HTERT RPE-1 (cell line): ENCODE data around the gene OLFML2B.

Source experiments
- in situ Hi-C: fragments of 300-500 bp; cut with MboI; formaldehyde crosslinking; loops from 4 replicates; pipeline ENCODE4 v1.14.3; 2020; ENCODE audit warnings: low sequenced_read_pairs

Gene OLFML2B

DNA sequence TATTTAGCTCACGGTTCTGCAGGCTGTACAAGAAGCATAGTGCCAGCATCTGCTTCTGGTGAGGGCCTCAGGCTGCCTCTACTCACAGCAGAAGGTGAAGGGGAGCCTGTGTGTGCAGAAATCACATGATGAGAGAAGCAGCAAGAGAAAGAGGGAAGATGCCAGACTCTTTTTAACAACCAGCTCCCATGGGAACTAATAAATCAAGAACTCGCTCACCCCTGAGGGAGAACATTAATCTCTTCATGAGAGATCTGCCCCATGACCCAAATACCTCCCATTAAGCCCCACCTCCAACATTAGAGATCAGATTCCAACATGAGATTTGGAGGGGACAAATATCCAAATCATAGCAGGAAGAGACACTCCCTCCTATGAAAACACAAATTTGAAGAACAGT is 74.1 kb downstream of the OLFML2B start:
- in situ Hi-C loops = no loop called here

DNA sequence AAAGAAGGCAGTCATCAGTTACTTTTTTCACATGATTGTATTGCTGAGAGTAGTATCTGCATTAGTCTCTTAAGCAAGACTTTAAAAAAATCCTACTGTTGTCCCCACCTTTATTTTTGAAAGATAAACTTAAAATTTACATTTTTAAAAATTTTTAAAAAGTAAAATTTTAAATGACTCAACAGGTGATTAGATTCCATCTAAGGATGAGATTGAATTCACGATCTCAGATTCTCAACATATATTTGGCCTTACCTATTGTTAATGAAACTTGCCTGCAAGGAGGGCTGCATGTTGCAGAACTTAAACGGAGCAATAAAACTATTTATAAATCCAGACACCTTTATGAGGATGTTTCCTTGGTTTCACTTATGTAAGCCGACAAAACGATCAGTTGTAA is 75.2 kb downstream of the OLFML2B start:
- in situ Hi-C loops = no loop called here

- in situ Hi-C loops = no loop called here
These were observed 77.3 kb downstream of the OLFML2B start for GRCh38 chr1:161946071-161946987.

- in situ Hi-C loops = no loop called here
These were observed 78.2 kb downstream of the OLFML2B start for GRCh38 chr1:161945306-161946060.

- in situ Hi-C loops = no loop called here
These were observed 79.3 kb downstream of the OLFML2B start for GRCh38 chr1:161944381-161944780.

- in situ Hi-C loops = no loop called here
These were observed 79.9 kb downstream of the OLFML2B start for GRCh38 chr1:161943737-161944136.

- in situ Hi-C loops = no loop called here
These were observed 81.8 kb downstream of the OLFML2B start for GRCh38 chr1:161941726-161942436.

- in situ Hi-C loops = no loop called here
These were observed 82.6 kb downstream of the OLFML2B start for GRCh38 chr1:161940866-161941591.

DNA sequence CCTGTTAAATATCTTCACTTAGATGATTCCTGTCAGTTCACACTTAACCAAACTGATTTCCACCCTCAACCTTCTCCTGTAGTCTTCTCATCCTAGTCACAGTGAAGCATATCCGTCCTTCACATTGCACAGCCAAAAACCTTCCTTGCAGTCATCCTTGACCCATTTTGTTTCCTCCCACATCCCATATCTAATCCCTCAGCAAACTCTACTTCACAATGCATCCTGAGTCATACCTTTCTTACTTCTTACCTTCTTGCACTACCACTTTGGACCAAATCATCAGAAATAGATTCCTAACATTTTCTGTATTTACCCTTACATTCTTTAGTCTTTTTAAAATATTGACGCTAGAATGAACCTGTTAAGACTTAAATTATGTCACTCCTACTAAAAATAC is 86.9 kb downstream of the OLFML2B start:
- in situ Hi-C loops = no loop called here

DNA sequence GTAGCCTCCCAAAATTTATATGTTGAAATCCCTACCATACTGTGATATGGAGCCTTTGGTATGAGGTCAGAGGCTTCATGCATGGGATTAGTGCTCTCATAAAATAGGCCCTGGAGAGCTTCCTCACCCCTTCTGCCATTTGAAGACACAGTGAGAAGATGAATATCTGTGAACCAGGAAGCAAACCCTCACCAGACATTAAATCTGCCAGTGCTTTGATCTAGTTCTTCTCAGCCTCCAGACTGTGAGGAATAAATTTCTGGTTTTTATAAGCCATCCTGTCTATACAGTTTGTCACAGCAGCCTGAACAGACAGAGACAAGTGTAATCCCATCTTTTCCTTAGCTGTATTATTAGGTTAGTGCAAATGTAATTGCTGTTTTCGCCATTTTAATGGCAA is 88.4 kb downstream of the OLFML2B start:
- in situ Hi-C loops = no loop called here

DNA sequence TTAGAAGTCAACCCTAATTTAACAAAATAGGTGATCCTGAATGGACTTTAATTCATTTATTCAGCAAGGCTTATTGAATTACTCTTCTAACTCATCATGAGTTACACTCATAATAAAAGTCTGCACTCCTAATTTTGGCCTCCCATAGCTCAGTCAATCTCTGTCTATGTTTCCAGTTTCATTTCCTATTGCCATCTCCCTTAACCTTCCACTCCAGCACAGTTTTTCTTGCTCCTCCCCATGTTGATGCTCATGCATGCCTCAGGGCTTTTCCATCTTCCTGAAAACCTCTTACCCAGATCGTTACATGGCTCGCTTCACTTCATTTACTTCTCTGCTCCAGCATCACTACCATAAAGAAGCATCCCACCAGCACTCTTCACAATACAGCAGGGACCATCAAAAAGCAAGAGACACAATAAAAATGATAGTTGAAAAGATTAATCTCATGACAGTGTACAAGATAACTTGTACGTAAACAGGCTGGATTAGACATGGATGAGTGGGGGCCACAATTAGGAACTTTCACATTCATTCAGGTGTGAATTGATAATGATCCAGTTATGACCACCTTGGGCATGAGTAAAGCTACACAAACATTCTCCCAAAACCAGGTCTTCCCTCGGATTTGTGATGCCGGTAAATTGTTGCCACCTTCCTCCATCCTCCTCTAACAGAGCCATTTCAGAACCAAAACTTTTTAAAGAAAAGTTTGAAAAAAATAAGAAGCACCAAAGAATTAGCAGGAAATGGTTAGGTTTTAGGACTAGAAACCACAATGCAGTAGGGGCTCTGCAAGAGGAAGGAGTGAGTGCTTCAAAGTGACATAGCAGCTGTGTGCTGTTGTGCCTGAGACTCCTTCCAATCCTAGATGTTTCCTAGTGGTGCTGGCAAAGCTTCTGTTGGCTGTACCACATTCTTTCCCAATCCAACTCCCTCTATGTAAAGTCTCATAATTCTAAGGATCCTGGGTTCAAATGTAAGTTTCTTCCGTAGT is 89.8 kb downstream of the OLFML2B start:
- in situ Hi-C loops = no loop called here
